K562 (cell line): ENCODE measurements around the gene TRIM48. TPM values are rescaled to one million over a fixed set of nuclear protein-coding genes. Genes with fewer than 3 reads are reported as not detected.

Experiments used
- polyA plus RNA-seq, 8 experiments: library from polyadenylated mRNA; depleted of rRNA in 4 of 8; stranded (reverse) in 5 of 8; unstranded in 3 of 8; fragments of >200 nt; fragmentation: Nextera tagmentation in 2 of 8; fragmentation: Illumina TruSeq in 1 of 8; extraction: Ambion mirVana in 2 of 8; extraction: Trizol in 1 of 8; gene quantifications; 2 replicates each; pipeline versions ENCODE4 v1.2.1 to v1.2.3, GENCODE V29; 2011 to 2014; ENCODE audit warnings: inconsistent platforms in 1 of 8, missing spikeins in 1 of 8
- small RNA-seq: library from RNA; depleted of rRNA; stranded (forward); fragments of <200 nt; gene quantifications from one replicate; pipeline ENCODE3, GENCODE V24; 2014
- total RNA-seq, 7 experiments: library from RNA; depleted of rRNA in 6 of 7; stranded (reverse); fragments of >200 nt in 6 of 7; fragmentation: Illumina TruSeq in 2 of 7; extraction: Trizol in 2 of 7; gene quantifications; 2 replicates each; pipeline versions ENCODE4 v1.2.1 to v1.2.3, GENCODE V29; 2011 to 2021; ENCODE audit warnings: low replicate concordance in 1 of 7

TRIM48 gene
- total and polyA plus RNA-seq, 9 of the 15 experiments (the other 6 are each of a cell fraction or from before 2014, with no cell fraction given), result not detected

Small RNAs within 50 kb of the gene (small RNA-seq; reads per million reads assigned to genes)
- not detected for gene AP005597.4

Other genes starting within 250 kb of the TRIM48 start
- gene OR4A16, start 81.0 kb downstream of the TRIM48 start, total RNA-seq (2014; rRNA removed), result not detected in 2 replicates
- not detected in 2 replicates for gene OR4A16, start 81.0 kb downstream of the TRIM48 start, total RNA-seq (2014; rRNA removed; fragmentation: Illumina TruSeq; extraction: Trizol)
- not detected in 2 replicates for gene OR4A16, start 81.0 kb downstream of the TRIM48 start, total RNA-seq (2015; rRNA removed; fragmentation: Illumina TruSeq; extraction: Trizol)
- not detected in 2 replicates for gene OR4A16, start 81.0 kb downstream of the TRIM48 start, total RNA-seq (2021)
- not detected in 2 replicates for gene OR4A16, start 81.0 kb downstream of the TRIM48 start, polyA plus RNA-seq (2011; rRNA removed)
- gene OR4A16, start 81.0 kb downstream of the TRIM48 start, polyA plus RNA-seq (2014; fragmentation: Illumina TruSeq; extraction: Trizol), result not detected in 2 replicates
- not detected for gene OR4A16, start 81.0 kb downstream of the TRIM48 start, polyA plus RNA-seq (2014; fragmentation: Nextera tagmentation; extraction: Ambion mirVana)
- not detected in 2 replicates for gene OR4A16, start 81.0 kb downstream of the TRIM48 start, polyA plus RNA-seq (2014; rRNA removed)
- gene OR4A15, start 105.8 kb downstream of the TRIM48 start, total RNA-seq (2014; rRNA removed), result not detected in 2 replicates
- gene OR4A15, start 105.8 kb downstream of the TRIM48 start, total RNA-seq (2014; rRNA removed; fragmentation: Illumina TruSeq; extraction: Trizol), result not detected in 2 replicates
- gene OR4A15, start 105.8 kb downstream of the TRIM48 start, total RNA-seq (2015; rRNA removed; fragmentation: Illumina TruSeq; extraction: Trizol), result not detected in 2 replicates
- gene OR4A15, start 105.8 kb downstream of the TRIM48 start, total RNA-seq (2021), result not detected in 2 replicates
- not detected in 2 replicates for gene OR4A15, start 105.8 kb downstream of the TRIM48 start, polyA plus RNA-seq (2011; rRNA removed)
- not detected in 2 replicates for gene OR4A15, start 105.8 kb downstream of the TRIM48 start, polyA plus RNA-seq (2014; fragmentation: Illumina TruSeq; extraction: Trizol)
- gene OR4A15, start 105.8 kb downstream of the TRIM48 start, polyA plus RNA-seq (2014; fragmentation: Nextera tagmentation; extraction: Ambion mirVana), result not detected
- not detected in 2 replicates for gene OR4A15, start 105.8 kb downstream of the TRIM48 start, polyA plus RNA-seq (2014; rRNA removed)